Activated naive CD4-positive, alpha-beta T cell (primary cell): ENCODE results near the gene ATF7IP2.
"Not testable (repeated sequence)": the region's sequence is repeated elsewhere in the genome, so short reads cannot be mapped to it uniquely, and the experiment has no call there.

Experiments used
- DNase-seq, 4 experiments: peaks; one replicate each; lab custom pipeline; 2025; lab: John Stamatoyannopoulos, UW

The ATF7IP2 gene

GRCh38 chr16:10385725-10386516 is at the start of gene ATF7IP2:
ATF7IP2 (plus strand) TSS chr16:10386061; CDS start chr16:10430621, 44,560 bp downstream.
- peak; percentile 55 to 79 (median 66) for DNase-seq

- no peak for DNase-seq
These were observed 47.4 kb upstream of the ATF7IP2 start for GRCh38 chr16:10338426-10338825.

- no peak for DNase-seq
These were observed 45.8 kb upstream of the ATF7IP2 start for GRCh38 chr16:10339777-10340732.

- DNase-seq, result no peak
These were observed 42.6 kb upstream of the ATF7IP2 start for GRCh38 chr16:10343124-10343760.

GRCh38 chr16:10344699-10345098 is 41.2 kb upstream of the ATF7IP2 start:
- DNase-seq, result not testable (repeated sequence)

- DNase-seq, result no peak
These were observed 40.2 kb upstream of the ATF7IP2 start for GRCh38 chr16:10345629-10346028.

GRCh38 chr16:10349851-10350250 is 36.0 kb upstream of the ATF7IP2 start:
- no peak for DNase-seq

GRCh38 chr16:10352262-10352661 is 33.6 kb upstream of the ATF7IP2 start:
- DNase-seq, result no peak

- no peak for DNase-seq
These were observed 30.3 kb upstream of the ATF7IP2 start for GRCh38 chr16:10355589-10355988.

GRCh38 chr16:10356870-10357842 is 28.7 kb upstream of the ATF7IP2 start:
- DNase-seq, result no peak

- DNase-seq, result not testable (repeated sequence)
These were observed 24.1 kb upstream of the ATF7IP2 start for GRCh38 chr16:10361747-10362076.

- DNase-seq, result no peak
These were observed 23.6 kb upstream of the ATF7IP2 start for GRCh38 chr16:10362077-10362863.

- DNase-seq, result not testable (repeated sequence)
These were observed 23.0 kb upstream of the ATF7IP2 start for GRCh38 chr16:10362864-10363197.

- DNase-seq, result not testable (repeated sequence)
These were observed 19.2 kb upstream of the ATF7IP2 start for GRCh38 chr16:10366619-10367018.

GRCh38 chr16:10367616-10368188 is 18.2 kb upstream of the ATF7IP2 start:
- DNase-seq, result no peak

GRCh38 chr16:10368969-10369551 is 16.8 kb upstream of the ATF7IP2 start:
- DNase-seq, result no peak

- no peak for DNase-seq
These were observed 15.7 kb upstream of the ATF7IP2 start for GRCh38 chr16:10370096-10370726.

GRCh38 chr16:10371592-10371991 is 14.3 kb upstream of the ATF7IP2 start:
- no peak for DNase-seq

- DNase-seq, result no peak
These were observed 12.3 kb upstream of the ATF7IP2 start for GRCh38 chr16:10373556-10373955.
